WTC11 (cell line): ENCODE results near the gene POLR2E. TPM values are rescaled to one million over a fixed set of nuclear protein-coding genes. Genes with fewer than 3 reads are reported as not detected.

Source experiments
- ATAC-seq: fragments of 200-7000 bp; cut with Tn5 transposase; 2 replicates; pipeline ENCODE4 v1.10.0; 2021; ENCODE audit warnings: mild to moderate bottlenecking, moderate library complexity
- CTCF ChIA-PET: fragments of 300-600 bp; sonication (Branson Sonifier 250); formaldehyde crosslinking; loops from one replicate; lab custom pipeline; 2021; ENCODE audit warnings: antibody characterized with exemption; lab: Charles Lee
- POLR2A ChIA-PET: fragments of 350-600 bp; sonication (Branson Sonifier 250); formaldehyde crosslinking; loops from one replicate; lab custom pipeline; 2021; ENCODE audit warnings: antibody characterized with exemption; lab: Charles Lee
- DNase-seq: peaks from one replicate; pipeline ENCODE4 v3.0.0; 2021; ENCODE audit warnings: low spot score
- H3K27ac Mint-ChIP-seq: 2 replicates; pipeline ENCODE4 v1.8.0; 2021; ENCODE audit warnings: mixed read lengths
- H3K27me3 Mint-ChIP-seq: 2 replicates; pipeline ENCODE4 v1.8.0; 2021; ENCODE audit warnings: low read depth, mild to moderate bottlenecking, moderate library complexity, mixed read lengths
- H3K36me3 Mint-ChIP-seq: 2 replicates; pipeline ENCODE4 v1.8.0; 2021; ENCODE audit warnings: mixed read lengths
- H3K4me1 Mint-ChIP-seq: 2 replicates; pipeline ENCODE4 v1.8.0; 2022; ENCODE audit warnings: mixed read lengths
- H3K4me3 Mint-ChIP-seq: 2 replicates; pipeline ENCODE4 v1.8.0; 2021; ENCODE audit warnings: mild to moderate bottlenecking, moderate library complexity, mixed read lengths
- H3K9me3 Mint-ChIP-seq: 2 replicates; pipeline ENCODE4 v1.8.0; 2021; ENCODE audit warnings: mixed read lengths
- AFF4 ChIP-seq: sonication (generic); formaldehyde crosslinking; IDR thresholded peaks from 2 replicates; pipeline ENCODE4 v1.8.1; 2023; ENCODE audit warnings: mild to moderate bottlenecking, missing genetic modification reagents, borderline replicate concordance
- FOXJ3 ChIP-seq: sonication (generic); formaldehyde crosslinking; IDR thresholded peaks from 2 replicates; pipeline ENCODE4 v1.9.0; 2021; ENCODE audit warnings: missing genetic modification reagents, mild to moderate bottlenecking, borderline replicate concordance
- FOXK1 ChIP-seq: sonication (generic); formaldehyde crosslinking; IDR thresholded peaks from 2 replicates; pipeline ENCODE4 v1.8.0; 2022; ENCODE audit warnings: mild to moderate bottlenecking, moderate library complexity, missing genetic modification reagents
- GTF2I ChIP-seq: fragments of 250-450 bp; sonication (Bioruptor Pico); conservative IDR thresholded peaks from 2 replicates; pipeline ENCODE4 v1.4.0; 2021; ENCODE audit warnings: mild to moderate bottlenecking
- IRF1 ChIP-seq: sonication (generic); formaldehyde crosslinking; IDR thresholded peaks from 2 replicates; pipeline ENCODE4 v1.8.0; 2023; ENCODE audit warnings: missing genetic modification reagents
- IRF2 ChIP-seq: sonication (generic); formaldehyde crosslinking; IDR thresholded peaks from 2 replicates; pipeline ENCODE4 v1.8.0; 2022; ENCODE audit warnings: low read depth, missing genetic modification reagents, borderline replicate concordance
- NFYB ChIP-seq: sonication (generic); formaldehyde crosslinking; conservative IDR thresholded peaks from 2 replicates; pipeline ENCODE4 v1.8.0; 2022; ENCODE audit warnings: low read depth, missing genetic modification reagents
- RORB ChIP-seq: fragments of 250-450 bp; sonication (Bioruptor Pico); IDR thresholded peaks from 2 replicates; pipeline ENCODE4 v1.9.0; 2021; ENCODE audit warnings: mild to moderate bottlenecking
- ZBTB21 ChIP-seq: sonication (generic); formaldehyde crosslinking; IDR thresholded peaks from 2 replicates; pipeline ENCODE4 v1.8.1; 2023; ENCODE audit warnings: mild to moderate bottlenecking, missing genetic modification reagents, borderline replicate concordance
- ZNF138 ChIP-seq: sonication (generic); formaldehyde crosslinking; conservative IDR thresholded peaks from 2 replicates; pipeline ENCODE4 v1.8.1; 2022; ENCODE audit warnings: mild to moderate bottlenecking, moderate library complexity, missing genetic modification reagents
- total RNA-seq: library from RNA; stranded (reverse); gene quantifications from 3 replicates; pipeline ENCODE4 v1.2.3, GENCODE V29; 2021
- TF ChIP-seq, protein P1 (sequence below): sonication (generic); formaldehyde crosslinking; IDR thresholded peaks from 2 replicates; pipeline ENCODE4 v1.8.0; 2023; ENCODE audit warnings: missing genetic modification reagents, mild to moderate bottlenecking, borderline replicate concordance
- TF ChIP-seq, protein P2 (sequence below): sonication (generic); formaldehyde crosslinking; IDR thresholded peaks from 2 replicates; pipeline ENCODE4 v1.8.1; 2022; ENCODE audit warnings: missing genetic modification reagents, borderline replicate concordance
- TF ChIP-seq, protein P3 (sequence below): fragments of 250-450 bp; sonication (Bioruptor Pico); IDR thresholded peaks from 2 replicates; pipeline ENCODE4 v2.1.2; 2022; ENCODE audit warnings: mild to moderate bottlenecking, moderate library complexity
- TF ChIP-seq, protein P4 (sequence below): sonication (generic); formaldehyde crosslinking; IDR thresholded peaks from 2 replicates; pipeline ENCODE4 v1.8.1; 2022; ENCODE audit warnings: low read depth, missing genetic modification reagents, borderline replicate concordance
- TF ChIP-seq, protein P5 (sequence below): fragments of 250-450 bp; sonication (Bioruptor Pico); IDR thresholded peaks from 2 replicates; pipeline ENCODE4 v1.8.0; 2021; ENCODE audit warnings: mild to moderate bottlenecking

Gene POLR2E
- total RNA-seq, 1 experiment from 2014 or later, result 275 TPM

GRCh38 chr19:1109032-1109551 lies 13.9 kb upstream of the POLR2E start:
- H3K36me3 Mint-ChIP-seq, result no peaks in the 10 kb centered on the region
- CTCF ChIA-PET, result no interaction called here
- TF ChIP-seq, protein P1, sequence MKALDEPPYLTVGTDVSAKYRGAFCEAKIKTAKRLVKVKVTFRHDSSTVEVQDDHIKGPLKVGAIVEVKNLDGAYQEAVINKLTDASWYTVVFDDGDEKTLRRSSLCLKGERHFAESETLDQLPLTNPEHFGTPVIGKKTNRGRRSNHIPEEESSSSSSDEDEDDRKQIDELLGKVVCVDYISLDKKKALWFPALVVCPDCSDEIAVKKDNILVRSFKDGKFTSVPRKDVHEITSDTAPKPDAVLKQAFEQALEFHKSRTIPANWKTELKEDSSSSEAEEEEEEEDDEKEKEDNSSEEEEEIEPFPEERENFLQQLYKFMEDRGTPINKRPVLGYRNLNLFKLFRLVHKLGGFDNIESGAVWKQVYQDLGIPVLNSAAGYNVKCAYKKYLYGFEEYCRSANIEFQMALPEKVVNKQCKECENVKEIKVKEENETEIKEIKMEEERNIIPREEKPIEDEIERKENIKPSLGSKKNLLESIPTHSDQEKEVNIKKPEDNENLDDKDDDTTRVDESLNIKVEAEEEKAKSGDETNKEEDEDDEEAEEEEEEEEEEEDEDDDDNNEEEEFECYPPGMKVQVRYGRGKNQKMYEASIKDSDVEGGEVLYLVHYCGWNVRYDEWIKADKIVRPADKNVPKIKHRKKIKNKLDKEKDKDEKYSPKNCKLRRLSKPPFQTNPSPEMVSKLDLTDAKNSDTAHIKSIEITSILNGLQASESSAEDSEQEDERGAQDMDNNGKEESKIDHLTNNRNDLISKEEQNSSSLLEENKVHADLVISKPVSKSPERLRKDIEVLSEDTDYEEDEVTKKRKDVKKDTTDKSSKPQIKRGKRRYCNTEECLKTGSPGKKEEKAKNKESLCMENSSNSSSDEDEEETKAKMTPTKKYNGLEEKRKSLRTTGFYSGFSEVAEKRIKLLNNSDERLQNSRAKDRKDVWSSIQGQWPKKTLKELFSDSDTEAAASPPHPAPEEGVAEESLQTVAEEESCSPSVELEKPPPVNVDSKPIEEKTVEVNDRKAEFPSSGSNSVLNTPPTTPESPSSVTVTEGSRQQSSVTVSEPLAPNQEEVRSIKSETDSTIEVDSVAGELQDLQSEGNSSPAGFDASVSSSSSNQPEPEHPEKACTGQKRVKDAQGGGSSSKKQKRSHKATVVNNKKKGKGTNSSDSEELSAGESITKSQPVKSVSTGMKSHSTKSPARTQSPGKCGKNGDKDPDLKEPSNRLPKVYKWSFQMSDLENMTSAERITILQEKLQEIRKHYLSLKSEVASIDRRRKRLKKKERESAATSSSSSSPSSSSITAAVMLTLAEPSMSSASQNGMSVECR, result no peak
- TF ChIP-seq ZBTB21 (CRISPR knock-in tag) (no peak), IRF2 (no peak), RORB (CRISPR knock-in tag) (no peak), AFF4 (CRISPR knock-in tag) (no peak), NFYB (CRISPR knock-in tag) (no peak), ZNF138 (CRISPR knock-in tag) (no peak), FOXJ3 (CRISPR knock-in tag) (no peak), FOXK1 (CRISPR knock-in tag) (no peak), IRF1 (no peak), GTF2I (CRISPR knock-in tag) (no peak)
- TF ChIP-seq, protein P2, sequence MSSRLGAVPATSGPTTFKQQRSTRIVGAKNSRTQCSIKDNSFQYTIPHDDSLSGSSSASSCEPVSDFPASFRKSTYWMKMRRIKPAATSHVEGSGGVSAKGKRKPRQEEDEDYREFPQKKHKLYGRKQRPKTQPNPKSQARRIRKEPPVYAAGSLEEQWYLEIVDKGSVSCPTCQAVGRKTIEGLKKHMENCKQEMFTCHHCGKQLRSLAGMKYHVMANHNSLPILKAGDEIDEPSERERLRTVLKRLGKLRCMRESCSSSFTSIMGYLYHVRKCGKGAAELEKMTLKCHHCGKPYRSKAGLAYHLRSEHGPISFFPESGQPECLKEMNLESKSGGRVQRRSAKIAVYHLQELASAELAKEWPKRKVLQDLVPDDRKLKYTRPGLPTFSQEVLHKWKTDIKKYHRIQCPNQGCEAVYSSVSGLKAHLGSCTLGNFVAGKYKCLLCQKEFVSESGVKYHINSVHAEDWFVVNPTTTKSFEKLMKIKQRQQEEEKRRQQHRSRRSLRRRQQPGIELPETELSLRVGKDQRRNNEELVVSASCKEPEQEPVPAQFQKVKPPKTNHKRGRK (CRISPR knock-in tag), result no peak
- TF ChIP-seq, protein P3, sequence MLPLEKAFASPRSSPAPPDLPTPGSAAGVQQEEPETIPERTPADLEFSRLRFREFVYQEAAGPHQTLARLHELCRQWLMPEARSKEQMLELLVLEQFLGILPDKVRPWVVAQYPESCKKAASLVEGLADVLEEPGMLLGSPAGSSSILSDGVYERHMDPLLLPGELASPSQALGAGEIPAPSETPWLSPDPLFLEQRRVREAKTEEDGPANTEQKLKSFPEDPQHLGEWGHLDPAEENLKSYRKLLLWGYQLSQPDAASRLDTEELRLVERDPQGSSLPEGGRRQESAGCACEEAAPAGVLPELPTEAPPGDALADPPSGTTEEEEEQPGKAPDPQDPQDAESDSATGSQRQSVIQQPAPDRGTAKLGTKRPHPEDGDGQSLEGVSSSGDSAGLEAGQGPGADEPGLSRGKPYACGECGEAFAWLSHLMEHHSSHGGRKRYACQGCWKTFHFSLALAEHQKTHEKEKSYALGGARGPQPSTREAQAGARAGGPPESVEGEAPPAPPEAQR (CRISPR knock-in tag), result no peak
- TF ChIP-seq, protein P4, sequence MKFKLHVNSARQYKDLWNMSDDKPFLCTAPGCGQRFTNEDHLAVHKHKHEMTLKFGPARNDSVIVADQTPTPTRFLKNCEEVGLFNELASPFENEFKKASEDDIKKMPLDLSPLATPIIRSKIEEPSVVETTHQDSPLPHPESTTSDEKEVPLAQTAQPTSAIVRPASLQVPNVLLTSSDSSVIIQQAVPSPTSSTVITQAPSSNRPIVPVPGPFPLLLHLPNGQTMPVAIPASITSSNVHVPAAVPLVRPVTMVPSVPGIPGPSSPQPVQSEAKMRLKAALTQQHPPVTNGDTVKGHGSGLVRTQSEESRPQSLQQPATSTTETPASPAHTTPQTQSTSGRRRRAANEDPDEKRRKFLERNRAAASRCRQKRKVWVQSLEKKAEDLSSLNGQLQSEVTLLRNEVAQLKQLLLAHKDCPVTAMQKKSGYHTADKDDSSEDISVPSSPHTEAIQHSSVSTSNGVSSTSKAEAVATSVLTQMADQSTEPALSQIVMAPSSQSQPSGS (CRISPR knock-in tag), result no peak
- TF ChIP-seq, protein P5, sequence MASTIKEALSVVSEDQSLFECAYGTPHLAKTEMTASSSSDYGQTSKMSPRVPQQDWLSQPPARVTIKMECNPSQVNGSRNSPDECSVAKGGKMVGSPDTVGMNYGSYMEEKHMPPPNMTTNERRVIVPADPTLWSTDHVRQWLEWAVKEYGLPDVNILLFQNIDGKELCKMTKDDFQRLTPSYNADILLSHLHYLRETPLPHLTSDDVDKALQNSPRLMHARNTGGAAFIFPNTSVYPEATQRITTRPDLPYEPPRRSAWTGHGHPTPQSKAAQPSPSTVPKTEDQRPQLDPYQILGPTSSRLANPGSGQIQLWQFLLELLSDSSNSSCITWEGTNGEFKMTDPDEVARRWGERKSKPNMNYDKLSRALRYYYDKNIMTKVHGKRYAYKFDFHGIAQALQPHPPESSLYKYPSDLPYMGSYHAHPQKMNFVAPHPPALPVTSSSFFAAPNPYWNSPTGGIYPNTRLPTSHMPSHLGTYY (CRISPR knock-in tag), result no peak
- TF ChIP-seq, all 79 proteins: peak for 0
- POLR2A ChIA-PET, result no interaction called here
- Mint-ChIP-seq H3K4me3 (no peak overlapping the region), H3K27me3 (no peaks in the 10 kb centered on the region), H3K9me3 (no peaks in the 10 kb centered on the region), H3K4me1 (peaks cover 2% of the 10 kb centered on the region; the same call in 1 of the 2 replicates), H3K27ac (no peak overlapping the region)
- ATAC-seq, result no peak
- no peak for DNase-seq
